GM12873 (cell line): Measurements from ENCODE around the gene TRIM14.

Source experiments
- CTCF ChIP-seq: IDR thresholded peaks from 2 replicates; pipeline ENCODE4 v1.5.1; 2012; ENCODE audit warnings: low read depth, mild to moderate bottlenecking, moderate library complexity, low read length, control low read depth; ENCODE audit not compliant: insufficient read depth; ENCODE audit errors: missing control alignments

The TRIM14 gene

DNA sequence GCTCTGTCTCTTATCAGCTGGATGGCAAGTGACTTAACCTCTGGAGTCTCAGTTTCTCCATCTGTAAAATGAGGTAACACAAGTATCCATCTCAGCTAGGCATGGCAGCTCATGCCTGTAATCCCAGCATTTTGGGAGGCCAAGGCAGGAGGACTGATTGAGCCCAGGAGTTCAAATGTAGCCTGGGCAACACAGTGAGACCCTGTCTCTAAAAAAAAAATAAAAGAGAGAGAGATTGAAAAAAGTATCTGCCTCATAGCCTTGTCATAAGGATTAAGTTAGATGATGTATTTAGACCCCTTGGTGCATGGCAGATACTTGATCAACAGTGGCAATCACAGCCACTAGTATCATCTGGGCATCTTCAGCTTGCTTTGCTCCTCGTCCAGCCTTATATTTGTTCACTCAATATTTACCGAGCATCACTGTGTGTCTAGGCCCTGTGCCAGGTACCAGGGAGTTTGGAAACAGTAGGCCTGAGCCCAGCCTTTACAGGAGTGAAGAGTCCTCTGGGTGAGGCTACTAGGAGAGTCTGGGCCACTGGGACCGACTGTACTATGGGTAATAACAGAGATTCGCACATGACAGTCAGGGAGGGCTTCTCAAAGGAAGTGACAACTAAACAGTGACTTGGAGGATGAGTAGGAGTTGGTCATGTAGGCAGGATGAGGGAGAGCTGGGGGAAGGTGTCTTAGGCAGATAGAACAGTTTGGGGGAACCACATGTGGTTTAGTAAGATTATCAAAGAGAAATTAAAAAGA lies 39.2 kb upstream of the TRIM14 start:
- no peak for TF ChIP-seq CTCF

DNA sequence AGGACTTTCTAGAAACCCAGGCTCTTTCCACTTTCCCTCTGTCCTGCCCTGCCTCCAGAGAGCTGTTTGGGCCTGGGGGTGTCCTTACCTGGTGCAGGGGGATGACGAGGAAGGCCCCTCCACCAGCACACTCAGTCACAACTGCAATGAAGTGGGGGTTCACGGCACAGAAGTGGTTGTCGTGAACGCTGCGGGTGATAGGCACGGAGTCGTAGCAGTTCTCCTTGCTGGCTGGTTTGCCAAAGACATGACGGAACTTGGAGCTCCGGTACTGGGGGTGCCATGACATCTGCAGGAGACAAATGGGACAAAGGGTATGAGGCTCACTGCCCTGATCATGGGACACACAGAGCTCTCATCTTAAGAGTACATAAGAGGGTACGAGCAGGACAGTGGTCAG lies 38.4 kb upstream of the TRIM14 start:
- TF ChIP-seq CTCF = no peak

GRCh38 chr9:98154678-98155077 lies 35.7 kb upstream of the TRIM14 start:
- TF ChIP-seq CTCF = no peak

DNA sequence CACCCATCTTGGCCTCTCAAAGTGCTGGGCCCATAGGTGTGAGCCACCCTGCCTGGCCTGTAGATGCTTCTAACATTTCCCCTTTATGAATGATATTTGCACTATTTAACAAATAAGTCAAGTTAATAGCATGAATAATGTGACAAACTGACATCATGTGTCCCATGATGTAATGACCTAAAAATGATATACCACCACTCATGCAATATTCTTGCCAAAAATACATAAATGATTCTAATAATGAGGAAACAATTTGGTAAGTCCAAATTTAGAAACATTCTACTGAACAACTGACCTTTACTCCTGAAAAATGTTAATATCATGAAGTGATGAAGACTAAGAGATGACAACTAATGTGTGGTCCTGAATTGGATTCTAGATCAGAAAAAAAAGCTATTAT lies 33.5 kb upstream of the TRIM14 start:
- TF ChIP-seq CTCF = no peak

- TF ChIP-seq CTCF = no peak
Observed at GRCh38 chr9:98150721-98151120, 31.7 kb upstream of the TRIM14 start.

DNA sequence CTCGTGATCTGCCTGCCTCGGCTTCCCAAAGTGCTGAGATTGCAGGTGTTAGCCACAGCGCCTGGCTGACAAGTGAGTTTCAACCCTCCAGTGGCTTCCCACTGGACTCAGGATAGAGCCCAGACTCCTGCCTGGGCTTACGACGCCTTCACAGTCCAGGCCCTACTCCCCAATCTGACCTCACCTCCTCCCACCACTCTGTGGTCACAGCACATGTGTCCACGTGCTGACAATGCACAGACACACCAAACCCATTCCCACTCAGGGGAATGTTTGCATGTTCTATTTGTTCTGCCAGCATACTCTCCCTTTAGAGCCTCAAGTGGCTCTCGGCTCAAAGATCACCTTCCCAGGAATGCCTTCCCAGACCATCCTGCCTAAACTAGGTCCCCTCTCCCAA lies 31.1 kb upstream of the TRIM14 start:
- TF ChIP-seq CTCF = no peak

DNA sequence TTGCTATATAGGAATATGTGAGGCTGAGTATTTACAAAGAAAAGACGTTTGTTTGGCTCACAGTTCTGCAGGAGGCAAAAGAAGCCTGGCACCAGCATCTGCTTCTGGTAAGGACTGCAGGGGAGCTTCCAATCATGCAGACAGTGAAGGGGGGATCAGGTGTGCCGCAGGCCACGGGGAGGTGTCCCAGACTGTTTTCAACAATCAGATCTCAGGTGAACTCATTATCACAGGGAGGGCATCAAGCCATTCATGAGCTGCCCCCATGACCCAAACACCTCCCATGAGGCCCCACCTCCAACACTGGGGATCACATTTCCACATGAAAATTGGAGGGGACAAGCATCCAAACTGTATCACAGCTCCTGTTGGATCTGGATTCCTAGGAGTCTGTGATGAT lies 30.4 kb upstream of the TRIM14 start:
- no peak for TF ChIP-seq CTCF
